Left cardiac atrium (tissue), 4 donors: ENCODE measurements around the gene PHKG1. TPM values are rescaled to one million over a fixed set of nuclear protein-coding genes. Genes with fewer than 3 reads are reported as not detected.
"Not testable (repeated sequence)": the region's sequence is repeated elsewhere in the genome, so short reads cannot be mapped to it uniquely, and the experiment has no call there.

ENCODE experiments used
- ATAC-seq, 2 donors: fragments of 200-7000 bp; cut with Tn5 transposase; one replicate each; pipeline ENCODE4 v1.9.1; 2020; ENCODE audit warnings: mild to moderate bottlenecking in 2 of 2, moderate library complexity in 2 of 2
- DNase-seq: peaks from one replicate; pipeline ENCODE4 v3.0.0-alpha.2; 2020
- intact Hi-C, 2 donors: fragments of 100-400 bp; cut with DNase I; formaldehyde crosslinking; loops; one replicate each; pipeline versions ENCODE4 v1.14.1 to v1.15.1; 2022 to 2023
- long read RNA-seq: library from polyadenylated mRNA; unstranded; transcript quantifications from one replicate; pipeline ENCODE4 v2.0.0, GENCODE V29; 2021
- total RNA-seq, 2 donors: library from RNA; stranded (reverse); fragmentation: NEBNext Ultra II Directional; extraction: Animal tissue kit (Norgen Biotek cat#: 25700); gene quantifications; one replicate each; pipeline ENCODE4 v1.2.1, GENCODE V29; 2021
- donor health status: DM: no; HTN: yes; CAD: no.
- donor health status: DM: no; HTN: yes; CAD: no; lungs with severe emphysema.
- donor health status: DM: yes; HTN: yes; CAD: no.
- donor health status: Dilated cardiomyopathy.

PHKG1 gene
- 10 to 100 TPM; 21.9 to 25.3 TPM for total RNA-seq
- long read RNA-seq, transcript PHKG1-201 (10 exons, 1,431 nt): major isoform, 39 of 42 reads
- long read RNA-seq, partial matches to known transcripts: 1 of 42 reads
- long read RNA-seq, other reads (novel, unspliced or antisense): 2 of 42 reads

DNA sequence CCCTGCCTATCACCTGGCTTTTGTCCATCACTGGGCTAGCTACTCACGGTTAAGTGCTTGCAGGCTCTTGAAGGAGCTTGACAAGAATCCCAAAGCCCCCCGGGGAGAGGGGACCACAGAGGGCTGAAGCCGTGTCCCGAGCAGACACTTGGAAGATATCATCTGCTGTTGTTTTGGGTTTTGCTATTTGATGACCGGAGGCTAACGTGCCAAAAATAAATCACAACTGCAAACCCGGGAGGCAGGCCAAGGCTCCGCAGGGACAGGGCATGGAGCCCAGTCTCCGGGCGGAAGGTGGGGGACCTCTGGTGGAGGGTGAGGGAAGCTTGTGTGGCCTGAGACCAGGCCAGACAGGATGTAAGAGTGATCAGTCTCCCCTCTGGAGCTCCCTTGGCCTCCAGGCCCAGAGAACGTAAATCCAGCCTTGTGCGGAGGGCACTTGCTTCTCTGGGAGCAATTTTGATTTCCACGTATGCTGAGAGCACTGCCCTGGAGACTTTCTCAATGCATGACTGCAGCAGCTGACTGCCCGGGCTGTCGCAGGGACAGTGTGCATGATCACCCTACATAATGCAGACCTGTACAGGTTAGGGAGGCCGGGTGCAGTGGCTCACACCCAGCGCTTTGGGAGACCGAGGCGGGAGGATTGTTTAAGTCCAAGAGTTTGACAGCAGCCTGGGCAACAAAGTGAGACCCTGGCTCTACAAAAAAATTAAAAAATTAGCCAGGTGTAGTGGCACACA lies at the start of gene PHKG1:
Gene PHKG1 (minus strand): TSS at position 164 of the 743 bp plus-strand sequence. CDS start 4,011 bp downstream, outside the sequence.
- intact Hi-C loops: no loop called here
- ATAC-seq: peak; percentile 91
- peak; percentile 83 for DNase-seq

DNA sequence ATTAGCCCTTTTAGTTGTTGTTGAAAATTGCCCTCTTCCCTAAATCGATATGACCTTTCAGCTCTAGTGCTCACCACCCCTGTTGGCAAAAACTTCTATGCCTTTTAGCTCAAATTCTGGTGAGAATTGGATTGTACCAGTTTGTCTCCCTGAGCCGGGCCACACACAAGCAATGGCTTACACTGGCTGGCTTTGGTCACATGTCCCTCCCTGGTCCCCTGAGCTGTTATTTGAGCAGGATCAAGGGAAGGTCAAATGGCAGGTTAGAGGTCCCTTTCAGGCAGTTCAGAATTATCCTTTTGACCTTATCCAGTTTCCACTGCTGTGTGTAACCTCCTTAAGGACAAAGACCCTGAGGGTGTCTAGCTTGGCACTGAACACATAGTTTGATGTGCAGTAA lies 38.3 kb upstream of the PHKG1 start:
- intact Hi-C loops, DNase-seq, ATAC-seq: not testable (repeated sequence)

DNA sequence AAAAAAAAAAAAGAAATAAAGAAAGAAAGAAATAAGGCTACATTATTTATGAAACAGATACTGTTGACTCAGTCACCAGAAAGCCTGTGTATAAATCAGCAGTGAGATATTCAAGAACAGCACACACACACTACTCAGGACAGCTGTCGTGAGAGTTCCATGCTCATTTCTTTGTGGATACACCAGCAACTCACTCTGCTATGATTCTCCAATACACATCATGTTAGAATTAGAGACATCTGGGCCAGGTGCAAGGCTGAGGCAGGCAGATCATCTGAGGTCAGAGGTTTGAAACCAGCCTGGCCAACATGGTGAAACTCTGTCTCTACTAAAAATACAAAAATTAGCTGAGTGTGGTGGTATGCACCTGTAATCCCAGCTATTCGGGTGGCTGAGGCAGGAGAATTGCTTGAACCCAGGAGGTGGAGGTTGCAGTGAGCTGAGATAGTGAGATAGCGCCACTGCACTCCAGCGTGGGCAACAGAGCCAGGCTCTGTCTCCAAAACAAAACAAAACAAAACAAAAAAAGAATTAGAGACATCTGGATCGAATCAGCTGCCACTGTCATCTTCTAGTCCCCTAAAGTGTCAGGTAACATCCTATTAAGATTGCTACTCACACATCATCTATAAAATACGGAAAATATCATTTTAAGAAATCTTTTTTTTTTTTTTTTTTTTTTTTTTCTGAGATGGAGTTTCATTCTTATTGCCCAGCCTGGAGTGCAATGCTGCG lies 34.7 kb upstream of the PHKG1 start:
- no peak for DNase-seq
- intact Hi-C loops: no loop called here
- ATAC-seq: no peak

- intact Hi-C loops: no loop called here
- DNase-seq (no peak), ATAC-seq (no peak)
These were observed 33.1 kb upstream of the PHKG1 start for GRCh38 chr7:56125831-56126230.

DNA sequence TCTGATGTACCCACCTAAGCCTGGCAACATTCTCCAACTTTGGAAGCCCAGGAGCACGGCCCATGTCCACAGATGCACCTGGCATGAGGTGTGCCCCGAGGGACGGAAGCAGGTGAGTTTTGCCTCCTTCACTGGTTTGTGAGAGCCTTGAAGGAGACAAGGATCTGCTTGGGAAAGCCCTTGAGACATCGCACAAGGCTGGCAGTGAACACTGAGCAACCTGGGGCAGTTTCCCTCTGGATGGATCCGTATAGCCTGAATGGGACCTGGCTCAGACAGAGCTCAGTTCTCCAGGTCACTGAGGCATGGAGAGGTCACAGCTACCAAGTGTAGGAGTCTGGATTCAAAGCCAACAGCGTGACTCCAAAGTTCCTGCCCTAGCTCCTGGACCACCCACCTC lies 32.2 kb upstream of the PHKG1 start:
- DNase-seq (no peak), ATAC-seq (no peak)
- intact Hi-C loops: no loop called here

- intact Hi-C loops: no loop called here
- no peak for ATAC-seq
- DNase-seq: no peak
These were observed 28.7 kb upstream of the PHKG1 start for GRCh38 chr7:56121440-56121839.

GRCh38 chr7:56115852-56116538 lies 23.2 kb upstream of the PHKG1 start, which contains the start of gene NUPR2:
TSS of gene NUPR2 (minus strand) at chr7:56116417. CDS start at chr7:56116314, 103 bp downstream.
- ATAC-seq: no peak
- no peak for DNase-seq

DNA sequence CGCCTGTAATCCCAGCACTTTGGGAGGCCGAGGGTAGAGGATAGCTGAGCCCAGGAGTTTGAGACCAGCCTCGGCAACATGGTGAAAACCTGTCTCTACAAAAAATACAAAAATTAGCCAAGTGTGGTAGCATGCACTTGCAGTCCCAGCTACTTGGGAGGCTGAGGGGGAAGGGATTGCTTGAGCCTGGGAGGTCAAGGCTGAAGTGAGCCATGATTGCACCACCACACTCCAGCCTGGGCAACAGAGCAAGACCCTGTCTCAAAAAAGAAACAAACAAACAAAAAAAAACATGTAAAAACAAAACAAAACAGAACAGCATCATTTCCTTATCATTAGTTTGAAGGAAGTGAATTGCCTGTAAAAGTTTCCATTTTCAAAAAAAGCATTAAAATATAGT lies 19.5 kb upstream of the PHKG1 start:
- ATAC-seq, intact Hi-C loops, DNase-seq: not testable (repeated sequence)

More at GRCh38 chr7:56115852-56116538, 23.2 kb upstream of the PHKG1 start, which contains the start of gene NUPR2:
- intact Hi-C loops: no loop called here

GRCh38 chr7:56110611-56111010 lies 17.9 kb upstream of the PHKG1 start:
- intact Hi-C loops: no loop called here

DNA sequence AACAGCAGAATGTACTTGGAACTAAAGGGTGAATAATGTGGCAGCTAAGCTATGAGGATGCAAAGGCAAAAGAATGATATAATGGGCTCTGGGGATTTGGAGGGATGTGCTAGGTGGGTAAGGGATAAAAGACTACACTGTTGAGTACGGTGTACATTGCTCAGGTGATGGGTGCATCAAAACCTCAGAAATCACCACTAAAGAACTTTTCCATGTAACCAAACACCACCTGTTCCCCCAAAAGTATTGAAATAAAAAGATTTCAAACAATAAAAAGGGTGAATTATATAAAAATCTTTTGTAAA lies 15.2 kb upstream of the PHKG1 start:
- intact Hi-C loops: loop anchor here in 1 of 2 donors (10.0 kb wide), 1 partner anchor 63 kb away; no protein-coding TSS in a partner anchor
- ATAC-seq: no peak
- no peak for DNase-seq

More at GRCh38 chr7:56110611-56111010, 17.9 kb upstream of the PHKG1 start:
- DNase-seq (no peak), ATAC-seq (no peak)

- intact Hi-C loops: loop anchor here in 1 of 2 donors (10.0 kb wide), 1 partner anchor 62 kb away; no protein-coding TSS in a partner anchor
- peak; percentile 100 for ATAC-seq
These were observed 13.6 kb upstream of the PHKG1 start, which contains the start of gene CHCHD2 for GRCh38 chr7:56106108-56107073. TSS of gene CHCHD2 (minus strand) at chr7:56106476. CDS start at chr7:56106413, 63 bp downstream.

GRCh38 chr7:56105508-56105907 lies 12.8 kb upstream of the PHKG1 start:
- intact Hi-C loops: loop anchor here in 1 of 2 donors (10.0 kb wide), 1 partner anchor 61 kb away; no protein-coding TSS in a partner anchor
- ATAC-seq (peak in 1 of 2 donors; percentile 59), DNase-seq (no peak)

More at GRCh38 chr7:56106108-56107073, 13.6 kb upstream of the PHKG1 start, which contains the start of gene CHCHD2:
- DNase-seq: peak; percentile 99

DNA sequence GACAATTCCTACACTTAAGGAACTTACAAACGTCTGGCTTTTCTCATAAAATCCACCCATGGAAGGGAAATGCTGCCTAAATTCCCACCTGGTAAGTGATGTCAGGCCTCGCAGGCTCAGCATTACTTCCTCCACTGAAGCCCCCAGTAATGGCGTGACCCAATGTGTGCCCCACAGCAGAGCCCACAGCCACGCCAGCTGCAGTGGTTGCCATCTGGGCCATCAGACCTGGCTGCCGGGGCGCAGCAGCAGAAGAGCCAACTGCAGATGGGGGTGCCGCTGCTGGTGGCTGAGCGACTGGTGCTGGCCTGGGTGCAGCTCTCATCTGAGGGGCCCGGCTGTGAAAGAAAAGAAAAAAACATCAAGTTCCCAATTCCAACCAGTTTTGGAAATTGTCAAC lies 11.4 kb upstream of the PHKG1 start:
- intact Hi-C loops: loop anchor here in 1 of 2 donors (10.0 kb wide), 1 partner anchor 59 kb away; no protein-coding TSS in a partner anchor
- not testable (repeated sequence) for DNase-seq, ATAC-seq

DNA sequence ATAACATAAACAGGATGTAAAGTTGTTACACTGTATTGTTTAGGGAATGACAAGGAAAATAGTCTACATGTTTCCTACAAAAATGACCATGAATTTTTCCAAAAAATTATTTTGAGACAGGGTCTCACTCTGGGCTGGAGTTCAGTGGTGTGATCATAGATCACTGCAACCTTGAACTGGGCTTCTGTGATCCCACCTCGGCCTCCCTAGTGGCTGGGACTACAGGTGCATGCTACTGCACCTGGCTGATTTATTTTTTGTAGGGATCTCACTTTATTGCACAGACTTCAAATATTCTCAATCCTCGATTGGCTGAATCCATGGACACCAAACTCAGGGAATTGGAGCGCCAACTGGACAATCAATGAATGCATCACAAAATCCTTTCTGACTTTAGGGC lies 6.9 kb upstream of the PHKG1 start:
- DNase-seq (no peak), ATAC-seq (no peak)
- intact Hi-C loops: loop anchor here in 1 of 2 donors (10.0 kb wide), 1 partner anchor 55 kb away; no protein-coding TSS in a partner anchor

GRCh38 chr7:56098187-56099008 lies 5.6 kb upstream of the PHKG1 start:
- ATAC-seq, intact Hi-C loops, DNase-seq: not testable (repeated sequence)

DNA sequence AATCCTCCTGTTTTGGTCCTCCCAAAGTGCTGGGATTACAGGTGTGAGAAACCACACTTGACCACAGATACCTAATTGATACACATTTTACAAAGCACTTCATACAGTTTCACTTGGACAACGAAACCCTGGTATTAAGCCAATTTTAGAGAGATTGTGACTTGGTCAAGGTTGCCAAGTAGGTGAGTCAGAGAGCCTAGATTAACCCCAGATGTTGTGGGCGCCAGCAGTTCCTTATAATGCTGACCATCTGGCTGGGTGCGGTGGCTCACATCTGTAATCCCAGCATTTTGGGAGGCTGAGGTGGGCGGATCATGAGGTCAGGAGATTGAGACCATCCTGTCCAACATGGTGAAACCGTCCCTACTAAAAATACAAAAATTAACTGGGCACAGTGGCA lies 4.9 kb upstream of the PHKG1 start:
- DNase-seq: peak; percentile 52
- peak in 1 of 2 donors; percentile 70 for ATAC-seq
- intact Hi-C loops: no loop called here

GRCh38 chr7:56092388-56092787 lies 364 bp downstream of the PHKG1 start:
- DNase-seq, intact Hi-C loops: not testable (repeated sequence)
- peak; percentile 6 to 19 for ATAC-seq
